ENCODE data around the gene XPC.

- no peak for TF ChIP-seq CTCF (IDR thresholded peaks at IDR 0.05)
- no peak for TF ChIP-seq POLR2A (IDR thresholded peaks at IDR 0.05)
Observed at GRCh38 chr3:14128724-14129123, 49.7 kb downstream of the XPC start.
